Activated CD8-positive, alpha-beta memory T cell treated with anti-CD3 and anti-CD28 coated beads, Interleukin-2, amount 10 ng/mL, durations not matched to agents 7 days and 5 days (primary cell): Measurements from ENCODE around the gene GARNL3. TPM values are rescaled to one million over a fixed set of nuclear protein-coding genes. Genes with fewer than 3 reads are reported as not detected.

ENCODE experiments used
- ATAC-seq: fragments of 150-1000 bp; cut with Tn5 transposase; one replicate; pipeline ENCODE4 v1.10.0; 2021; ENCODE audit warnings: moderate library complexity
- CTCF ChIA-PET: fragments of 350-600 bp; sonication (Branson Sonifier 250); formaldehyde crosslinking; loops from one replicate; lab custom pipeline; 2021; ENCODE audit warnings: antibody characterized with exemption; lab: Charles Lee
- DNase-seq: peaks from one replicate; pipeline ENCODE4 v3.0.0-alpha.2; 2020
- H3K27ac Mint-ChIP-seq: one replicate; pipeline ENCODE4 v1.8.0; 2021; ENCODE audit warnings: mild to moderate bottlenecking, mixed read lengths
- H3K27me3 Mint-ChIP-seq: one replicate; pipeline ENCODE4 v1.8.0; 2021; ENCODE audit warnings: mixed read lengths
- H3K36me3 Mint-ChIP-seq: one replicate; pipeline ENCODE4 v1.8.0; 2021; ENCODE audit warnings: mild to moderate bottlenecking, mixed read lengths
- H3K4me1 Mint-ChIP-seq: one replicate; pipeline ENCODE4 v1.8.0; 2021; ENCODE audit warnings: mixed read lengths
- H3K4me3 Mint-ChIP-seq: one replicate; pipeline ENCODE4 v1.8.0; 2021; ENCODE audit warnings: mild to moderate bottlenecking, moderate library complexity, mixed read lengths
- H3K9me3 Mint-ChIP-seq: one replicate; pipeline ENCODE4 v1.8.0; 2022; ENCODE audit warnings: low read depth, mixed read lengths
- total RNA-seq, 2 experiments: library from RNA; stranded (reverse); gene quantifications; one replicate each; pipeline ENCODE4 v1.2.3, GENCODE V29; 2021

The GARNL3 gene
- total RNA-seq, 2 experiments from 2014 or later: 4.0 to 4.3 TPM

DNA sequence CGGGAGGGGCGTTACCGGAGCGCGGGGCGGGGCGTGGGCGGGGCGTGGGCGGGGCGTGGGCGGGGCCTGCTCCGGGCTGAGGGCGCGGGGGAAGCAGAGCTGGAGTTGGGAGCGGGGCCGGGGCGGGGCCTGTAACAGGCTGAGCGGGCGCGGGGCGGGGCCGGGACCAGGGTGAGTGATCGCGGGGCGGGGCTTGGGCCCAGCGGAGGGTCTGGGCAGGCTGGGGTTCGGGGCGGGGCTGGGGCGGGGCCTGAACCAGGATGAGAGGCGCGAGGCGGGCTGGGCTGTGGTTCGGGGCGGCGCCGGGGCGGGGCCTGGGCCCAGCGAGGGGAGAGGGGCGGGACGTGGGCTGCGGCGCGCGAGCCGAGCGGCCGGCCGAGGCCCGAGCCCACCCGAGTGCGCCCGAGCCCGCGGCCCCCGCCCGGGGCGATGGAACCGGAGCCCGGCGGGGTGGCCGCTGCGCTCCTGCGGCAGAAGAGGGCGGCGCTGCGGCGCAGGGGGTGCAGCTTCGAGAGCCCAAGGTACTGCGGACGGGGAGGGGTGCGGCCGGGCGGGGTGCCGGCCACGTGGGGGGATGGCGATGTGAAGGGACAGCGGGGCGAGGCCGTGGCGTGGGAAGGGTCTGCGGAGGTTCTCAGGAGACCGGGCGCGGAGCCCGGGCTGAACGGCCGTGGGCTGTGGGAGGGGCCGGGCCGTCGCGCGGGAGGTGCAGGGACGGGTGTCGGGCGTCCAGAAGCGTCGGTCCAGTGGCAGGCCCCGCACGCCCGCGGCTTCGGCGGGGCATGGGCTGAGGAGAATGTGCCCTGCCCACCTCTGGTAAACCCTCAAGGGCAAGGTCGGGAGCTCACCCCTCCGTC, 39.5 kb upstream of the GARNL3 start:
- Mint-ChIP-seq H3K27ac (peak overlapping the region; percentile 84), H3K27me3 (peaks cover 29% of the 10 kb centered on the region), H3K4me1 (peaks cover 24% of the 10 kb centered on the region), H3K9me3 (no peaks in the 10 kb centered on the region), H3K36me3 (no peaks in the 10 kb centered on the region), H3K4me3 (peak overlapping the region; percentile 75)
- DNase-seq: peak; percentile 97
- CTCF ChIA-PET: interaction anchor here (0.7 to 4.5 kb wide), 9 partner anchors 10 to 285 kb away, joined by 3 to 33 read pairs (median 7); partner anchors contain the start of gene SLC2A8
- ATAC-seq: peak; percentile 83

DNA sequence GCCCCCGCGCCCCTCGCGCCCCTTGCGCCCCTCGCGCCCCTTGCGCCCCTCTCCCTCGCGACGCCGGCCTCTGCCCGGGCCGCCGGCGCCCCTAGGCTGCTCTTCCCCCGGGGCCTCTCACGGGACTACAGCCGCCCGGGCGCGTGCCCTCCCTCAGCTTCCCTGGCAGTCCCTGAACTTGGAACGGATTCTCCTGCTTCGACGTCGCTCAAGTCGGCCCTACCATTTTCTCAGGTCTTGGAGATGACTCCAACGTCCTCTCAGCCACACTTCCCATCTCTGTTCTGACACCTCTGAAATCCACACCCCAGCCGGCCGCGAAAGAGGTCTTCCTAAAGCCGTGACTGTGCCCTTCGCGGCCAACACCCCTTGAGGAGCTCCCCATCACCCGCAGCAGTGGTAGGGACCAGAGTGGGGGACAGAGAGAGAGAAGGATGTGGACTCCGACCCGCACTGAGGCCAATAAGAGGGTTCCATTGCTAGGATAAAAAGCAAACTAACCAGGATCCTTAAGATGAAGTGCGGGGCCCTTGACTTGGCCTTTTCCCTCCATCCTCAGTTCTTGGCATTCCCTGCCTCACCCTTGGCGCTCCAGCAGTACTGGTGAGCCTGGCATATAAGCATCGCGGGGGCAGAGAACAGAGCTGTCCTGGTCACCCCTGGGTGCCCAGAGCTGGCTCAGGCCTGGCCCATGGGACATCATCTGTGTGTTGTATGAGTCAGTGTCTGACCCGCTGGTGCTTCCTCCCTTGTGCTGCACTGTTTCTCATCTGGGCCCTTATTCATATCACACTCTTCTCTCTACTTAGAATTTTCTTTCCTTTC, 38.6 kb upstream of the GARNL3 start:
- no peaks in the 10 kb centered on the region for H3K36me3 Mint-ChIP-seq
- peaks cover 24% of the 10 kb centered on the region for H3K4me1 Mint-ChIP-seq
- peaks cover 29% of the 10 kb centered on the region for H3K27me3 Mint-ChIP-seq
- H3K9me3 Mint-ChIP-seq: no peaks in the 10 kb centered on the region
- CTCF ChIA-PET: interaction anchor here (0.8 to 4.5 kb wide), 6 partner anchors 11 to 289 kb away, joined by 3 to 33 read pairs (median 8); partner anchors contain the start of gene SLC2A8
- no peak overlapping the region for H3K27ac Mint-ChIP-seq
- no peak for DNase-seq
- peak overlapping the region; percentile 69 for H3K4me3 Mint-ChIP-seq
- ATAC-seq: no peak

DNA sequence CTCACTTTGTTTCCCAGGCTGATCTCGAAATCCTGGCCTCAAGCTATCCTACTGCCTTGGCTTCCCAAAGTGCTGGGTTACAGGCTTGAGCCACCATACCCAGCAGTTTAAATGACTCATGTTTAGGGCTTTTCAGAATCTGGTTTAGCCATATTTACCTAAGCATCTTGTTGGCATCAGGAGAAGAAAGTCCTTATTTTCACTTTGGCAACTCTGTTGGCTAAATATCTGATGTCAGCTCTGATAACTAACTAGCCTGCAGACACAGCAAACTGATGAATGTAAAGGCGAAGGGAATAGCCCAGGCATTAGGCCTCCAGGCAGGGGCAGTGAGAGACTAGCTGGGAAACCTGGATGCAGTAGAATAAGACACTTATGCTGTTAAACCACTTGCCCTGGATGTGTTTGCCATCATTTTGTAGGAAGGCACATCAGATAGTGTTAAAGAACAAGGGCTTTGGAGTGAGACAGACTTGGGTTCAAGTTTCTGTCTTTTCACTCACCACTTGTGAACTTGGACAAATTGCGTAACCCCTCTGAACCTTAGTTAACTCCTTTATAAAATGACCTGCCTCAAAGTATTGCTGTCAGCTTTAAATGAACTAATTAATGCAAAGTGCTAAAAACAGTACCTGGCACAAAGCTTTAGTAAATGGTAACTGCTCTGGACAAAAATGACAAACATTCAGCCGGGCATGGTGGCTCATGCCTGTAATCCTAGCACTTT, 34.7 kb upstream of the GARNL3 start:
- Mint-ChIP-seq H3K27ac (no peak overlapping the region), H3K4me3 (no peak overlapping the region), H3K36me3 (no peaks in the 10 kb centered on the region), H3K9me3 (no peaks in the 10 kb centered on the region), H3K4me1 (peaks cover 7% of the 10 kb centered on the region), H3K27me3 (peaks cover 14% of the 10 kb centered on the region)
- DNase-seq (no peak), ATAC-seq (no peak)
- CTCF ChIA-PET: interaction anchor here (0.7 to 1.6 kb wide), 3 partner anchors 14 to 167 kb away, joined by 3 to 4 read pairs (median 4); partner anchors contain the start of gene SLC2A8

GRCh38 chr9:127231666-127232065, 32.9 kb upstream of the GARNL3 start:
- H3K27me3 Mint-ChIP-seq: peaks cover 13% of the 10 kb centered on the region
- no peak for DNase-seq
- no peaks in the 10 kb centered on the region for H3K9me3 Mint-ChIP-seq
- H3K27ac Mint-ChIP-seq: no peak overlapping the region
- no peak for ATAC-seq
- H3K36me3 Mint-ChIP-seq: no peaks in the 10 kb centered on the region
- CTCF ChIA-PET: no interaction called here
- no peaks in the 10 kb centered on the region for H3K4me1 Mint-ChIP-seq
- no peak overlapping the region for H3K4me3 Mint-ChIP-seq

- peaks cover 12% of the 10 kb centered on the region for H3K27me3 Mint-ChIP-seq
- DNase-seq (no peak), ATAC-seq (no peak)
- CTCF ChIA-PET: no interaction called here
- no peaks in the 10 kb centered on the region for H3K36me3 Mint-ChIP-seq
- no peak overlapping the region for H3K27ac Mint-ChIP-seq
- no peak overlapping the region for H3K4me3 Mint-ChIP-seq
- no peaks in the 10 kb centered on the region for H3K9me3 Mint-ChIP-seq
- no peaks in the 10 kb centered on the region for H3K4me1 Mint-ChIP-seq
These were observed 31.6 kb upstream of the GARNL3 start for GRCh38 chr9:127232833-127233549.

GRCh38 chr9:127233550-127233949, 31.0 kb upstream of the GARNL3 start:
- CTCF ChIA-PET: interaction anchor here (1.0 kb wide), 1 partner anchor 11 kb away, joined by 3 read pairs; no protein-coding TSS in a partner anchor
- Mint-ChIP-seq H3K27ac (no peak overlapping the region), H3K4me1 (no peaks in the 10 kb centered on the region), H3K36me3 (no peaks in the 10 kb centered on the region), H3K27me3 (peaks cover 10% of the 10 kb centered on the region), H3K9me3 (no peaks in the 10 kb centered on the region), H3K4me3 (no peak overlapping the region)
- no peak for DNase-seq
- ATAC-seq: no peak

DNA sequence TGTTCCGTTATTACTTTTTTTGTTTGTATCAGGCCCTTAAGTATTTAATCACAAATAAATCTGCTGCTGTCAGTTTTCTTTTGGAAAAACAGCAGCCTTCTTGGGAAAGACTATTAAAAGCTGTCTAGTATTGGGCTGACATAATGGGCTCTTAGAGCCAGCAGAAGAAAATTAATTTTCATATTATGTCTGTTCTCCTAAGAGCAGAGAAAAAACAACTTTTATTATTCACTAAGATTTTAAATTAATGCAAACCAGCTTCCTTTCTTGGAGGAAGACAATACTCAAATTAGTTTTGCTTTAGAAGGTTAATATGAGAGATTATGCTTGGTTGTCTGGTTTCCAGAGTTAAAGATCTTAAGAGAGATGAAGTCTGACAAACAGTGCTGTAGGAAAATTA, 30.6 kb upstream of the GARNL3 start:
- ATAC-seq (no peak), DNase-seq (no peak)
- Mint-ChIP-seq H3K9me3 (no peaks in the 10 kb centered on the region), H3K27ac (no peak overlapping the region), H3K4me3 (no peak overlapping the region), H3K4me1 (no peaks in the 10 kb centered on the region), H3K27me3 (peaks cover 10% of the 10 kb centered on the region), H3K36me3 (no peaks in the 10 kb centered on the region)
- CTCF ChIA-PET: interaction anchor here (1.0 kb wide), 1 partner anchor 11 kb away, joined by 3 read pairs; no protein-coding TSS in a partner anchor

DNA sequence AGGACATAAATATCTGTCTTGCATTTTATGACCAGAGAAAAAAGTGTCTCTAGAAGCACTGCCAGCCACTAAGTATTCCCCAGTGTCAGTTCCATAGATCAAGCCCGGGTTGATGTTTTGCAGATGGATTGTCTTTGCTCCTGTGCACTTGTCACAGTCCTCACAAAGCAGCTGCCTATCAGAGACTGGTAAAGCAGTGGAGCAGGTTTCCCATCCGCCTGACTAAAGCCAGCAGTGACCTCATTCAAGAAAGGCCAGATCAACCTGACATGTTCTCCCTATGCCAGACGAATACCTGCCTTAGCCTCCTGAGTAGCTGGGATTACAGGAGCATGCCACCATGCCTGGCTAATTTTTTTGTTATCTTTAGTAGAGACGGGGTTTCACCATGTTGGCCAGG, 26.8 kb upstream of the GARNL3 start:
- Mint-ChIP-seq H3K9me3 (no peaks in the 10 kb centered on the region), H3K4me3 (no peak overlapping the region), H3K27ac (no peak overlapping the region), H3K27me3 (peaks cover 10% of the 10 kb centered on the region), H3K36me3 (no peaks in the 10 kb centered on the region), H3K4me1 (no peaks in the 10 kb centered on the region)
- ATAC-seq: no peak
- CTCF ChIA-PET: interaction anchor here (1.1 to 1.6 kb wide), 2 partner anchors 23 to 297 kb away, joined by 3 read pairs; no protein-coding TSS in a partner anchor
- DNase-seq: no peak

DNA sequence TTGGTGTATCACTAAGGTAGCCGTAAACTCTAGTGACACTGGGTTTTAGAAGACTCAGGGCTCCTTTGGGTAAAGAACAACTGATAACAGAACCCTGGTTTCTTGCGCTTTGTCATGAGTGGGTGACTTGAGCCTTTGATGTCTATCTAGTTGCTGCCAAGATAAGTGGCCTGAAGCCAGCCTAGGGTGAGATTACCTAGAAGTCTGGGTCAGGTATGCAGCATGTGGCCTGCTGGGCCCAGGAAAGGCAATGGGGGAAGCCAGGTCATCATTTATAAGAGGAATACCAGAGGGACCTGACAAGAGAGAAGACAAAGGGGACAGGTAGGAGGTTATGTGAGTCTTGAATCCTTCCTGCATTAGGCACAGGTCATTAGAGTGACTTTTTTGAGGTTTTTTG, 23.2 kb upstream of the GARNL3 start:
- H3K36me3 Mint-ChIP-seq: no peaks in the 10 kb centered on the region
- peaks cover 13% of the 10 kb centered on the region for H3K4me1 Mint-ChIP-seq
- DNase-seq (no peak), ATAC-seq (no peak)
- H3K9me3 Mint-ChIP-seq: no peaks in the 10 kb centered on the region
- no peak overlapping the region for H3K27ac Mint-ChIP-seq
- CTCF ChIA-PET: no interaction called here
- H3K4me3 Mint-ChIP-seq: no peak overlapping the region
- no peaks in the 10 kb centered on the region for H3K27me3 Mint-ChIP-seq

- CTCF ChIA-PET: interaction anchor here (1.0 to 1.7 kb wide), 6 partner anchors 11 to 152 kb away, joined by 3 to 8 read pairs (median 5); partner anchors contain the start of gene SLC2A8
- no peaks in the 10 kb centered on the region for H3K9me3 Mint-ChIP-seq
- H3K4me3 Mint-ChIP-seq: peak overlapping the region; percentile 85
- peaks cover 13% of the 10 kb centered on the region for H3K4me1 Mint-ChIP-seq
- H3K36me3 Mint-ChIP-seq: no peaks in the 10 kb centered on the region
- peak overlapping the region; percentile 67 for H3K27ac Mint-ChIP-seq
- peak; percentile 98 for DNase-seq
- H3K27me3 Mint-ChIP-seq: peaks cover 1% of the 10 kb centered on the region
- ATAC-seq: peak; percentile 100
These were observed 19.7 kb upstream of the GARNL3 start for GRCh38 chr9:127244609-127245601.

DNA sequence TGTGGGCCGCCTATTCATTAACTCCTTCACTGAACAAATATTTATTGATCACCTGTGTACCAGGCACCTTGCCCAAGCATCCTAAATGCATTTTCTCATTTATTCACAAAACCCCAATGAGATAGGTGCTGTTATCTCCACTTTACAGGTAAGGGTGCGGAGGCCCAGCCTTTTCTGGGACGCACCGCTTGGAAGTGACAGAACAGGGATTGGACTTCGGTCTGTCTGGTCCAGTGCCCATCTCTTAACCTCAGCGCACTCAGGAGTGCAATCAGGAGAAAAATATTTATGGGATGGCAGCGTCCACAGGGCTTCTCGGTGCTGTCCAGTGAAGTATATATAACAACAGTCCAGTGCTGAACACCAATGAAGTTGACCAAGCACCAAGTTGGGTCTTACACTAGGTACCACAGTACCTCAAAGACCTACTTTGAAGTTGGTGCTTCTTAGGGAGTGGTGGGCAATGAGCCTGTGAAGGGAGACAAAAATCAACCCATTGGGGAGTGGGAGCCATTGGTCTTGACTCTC, 18.9 kb upstream of the GARNL3 start:
- Mint-ChIP-seq H3K36me3 (no peaks in the 10 kb centered on the region), H3K27me3 (peaks cover 3% of the 10 kb centered on the region), H3K27ac (peak overlapping the region; percentile 67), H3K4me1 (peaks cover 13% of the 10 kb centered on the region), H3K9me3 (no peaks in the 10 kb centered on the region), H3K4me3 (peak overlapping the region; percentile 85)
- CTCF ChIA-PET: interaction anchor here (1.2 to 1.7 kb wide), 2 partner anchors 21 to 151 kb away, joined by 6 to 7 read pairs; partner anchors contain the start of gene SLC2A8
- ATAC-seq: no peak
- DNase-seq: no peak
